NCI-H1048 (cell line): Measurements from ENCODE around the gene ACER2.

Experiments used
- DNase-seq: peaks from one replicate; lab custom pipeline; 2025; lab: John Stamatoyannopoulos, UW

The ACER2 gene

GRCh38 chr9:19486803-19487202, 78.0 kb downstream of the ACER2 start:
- no peak for DNase-seq

GRCh38 chr9:19488721-19489120, 79.9 kb downstream of the ACER2 start:
- DNase-seq: no peak

- no peak for DNase-seq
These were observed 81.5 kb downstream of the ACER2 start for GRCh38 chr9:19490269-19490668.

GRCh38 chr9:19490828-19491227, 82.0 kb downstream of the ACER2 start:
- DNase-seq: no peak

GRCh38 chr9:19492775-19493173, 84.0 kb downstream of the ACER2 start:
- no peak for DNase-seq

GRCh38 chr9:19493174-19493811, 84.5 kb downstream of the ACER2 start:
- DNase-seq: no peak

- DNase-seq: no peak
These were observed 85.1 kb downstream of the ACER2 start for GRCh38 chr9:19493876-19494275.

- no peak for DNase-seq
These were observed 86.6 kb downstream of the ACER2 start for GRCh38 chr9:19495186-19496028.

DNA sequence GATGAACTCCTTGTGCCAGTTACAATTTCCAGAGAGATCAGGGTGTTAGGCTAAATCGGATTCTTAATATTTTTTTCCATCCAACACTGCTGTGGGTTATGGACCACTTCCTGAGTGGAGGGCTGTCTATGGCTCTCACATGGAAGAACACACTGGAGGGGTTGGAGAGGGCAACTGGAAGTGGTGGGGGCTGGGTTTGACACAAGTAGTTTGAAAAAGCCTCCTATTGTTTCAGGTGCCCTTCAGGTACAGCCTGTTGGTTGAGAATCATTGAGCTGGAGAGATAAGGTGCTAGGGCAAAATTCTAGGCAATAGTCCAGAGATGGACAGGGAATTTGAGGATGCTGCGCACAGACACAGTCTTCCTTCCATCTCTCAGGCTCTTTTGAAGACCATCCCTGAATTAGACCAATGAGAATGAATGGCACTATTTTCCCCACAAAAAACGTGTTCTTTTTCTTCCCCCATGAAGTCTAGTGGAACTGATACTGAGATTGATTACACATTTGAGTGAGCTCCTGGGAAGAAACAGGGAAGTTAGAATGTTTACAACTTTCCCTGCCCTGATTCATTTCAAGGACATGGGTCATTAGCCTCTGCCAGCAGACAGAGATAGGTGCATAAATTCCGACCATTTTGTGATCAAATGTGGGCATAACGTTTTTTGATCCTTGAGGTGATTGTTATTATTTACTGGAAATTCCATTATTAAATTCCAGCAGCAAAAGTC, 87.7 kb downstream of the ACER2 start:
- no peak for DNase-seq

DNA sequence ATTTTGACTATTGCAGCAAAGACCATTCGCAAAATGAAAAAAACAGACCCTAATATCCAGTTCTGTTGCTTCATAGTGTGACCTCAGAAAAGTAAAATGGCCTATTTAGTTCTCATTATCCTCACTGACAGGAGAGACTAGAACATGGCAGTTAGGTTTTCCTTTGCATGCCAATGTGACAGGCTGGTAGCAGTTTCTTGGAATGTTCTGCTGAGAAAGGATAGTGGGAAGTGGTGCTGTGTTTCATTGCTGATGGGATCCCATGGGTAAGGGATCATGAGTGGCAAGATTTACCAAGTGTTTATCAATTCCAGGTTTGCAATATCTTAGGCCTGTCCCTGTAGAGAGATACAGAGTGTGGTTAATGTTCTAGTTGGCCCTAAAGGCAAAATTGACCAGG, 88.5 kb downstream of the ACER2 start:
- no peak for DNase-seq

GRCh38 chr9:19498015-19498414, 89.2 kb downstream of the ACER2 start:
- DNase-seq: no peak
